Motor neuron (in vitro differentiated cells): ENCODE measurements around the gene RUFY1. TPM values are rescaled to one million over a fixed set of nuclear protein-coding genes. Genes with fewer than 3 reads are reported as not detected.
A peak's percentile ranks its signal among the peaks of the same experiment; 100 is the strongest.
"Not testable (repeated sequence)": the region's sequence is repeated elsewhere in the genome, so short reads cannot be mapped to it uniquely, and the experiment has no call there.

ENCODE experiments used
- ATAC-seq, 8 experiments: fragments of 200-7000 bp; cut with Tn5 transposase; replicated peaks in 6 of 8; 2 replicates each; pipeline ENCODE4 v1.8.0; 2021; ENCODE audit warnings: mild to moderate bottlenecking in 8 of 8, moderate library complexity in 8 of 8
- H3K27ac ChIP-seq, 2 donors: fragments of 250-450 bp; sonication (Bioruptor Pico); 2 replicates each; pipeline ENCODE4 v1.9.0; 2021; ENCODE audit warnings: antibody characterized with exemption in 2 of 2, mild to moderate bottlenecking in 2 of 2, moderate library complexity in 1 of 2
- H3K4me1 ChIP-seq, 2 donors: fragments of 250-450 bp; sonication (Bioruptor Pico); replicated peaks in 1 of 2; 2 replicates each; pipeline ENCODE4 v1.6.1; 2021; ENCODE audit warnings: antibody characterized with exemption in 2 of 2, mild to moderate bottlenecking in 2 of 2, moderate library complexity in 1 of 2
- H3K4me3 ChIP-seq, 5 donors: fragments of 250-450 bp; sonication (Bioruptor Pico); 2 replicates each; pipeline ENCODE4 v1.9.0; 2021; ENCODE audit warnings: antibody characterized with exemption in 5 of 5, mild to moderate bottlenecking in 5 of 5, moderate library complexity in 4 of 5
- WGBS, 10 experiments: fragments of 450-650 bp; shearing (Covaris generic); methylation state at CpG; one replicate each; pipeline ENCODE4 v1.0.0; 2022; 5-methylcytosine and 5-hydroxymethylcytosine counted together
- in situ Hi-C, 9 experiments: fragments of 400-800 bp; cut with MboI; loops; one replicate each; pipeline ENCODE4 v1.15.0; 2021; ENCODE audit warnings: low sequenced_read_pairs in 9 of 9, low pct_unique_long_range_greater_than_20kb in 2 of 9; ENCODE audit not compliant: unreplicated experiment in 9 of 9
- total RNA-seq, 8 experiments: library from RNA; unstranded; fragments of 300-600 nt; gene quantifications; 2 replicates each; pipeline versions ENCODE4 v1.2.3 to v1.2.4, GENCODE V29; 2022

RUFY1 gene
- total RNA-seq, 8 experiments from 2014 or later: 19.2 to 59.7 (median 30.5) TPM

DNA sequence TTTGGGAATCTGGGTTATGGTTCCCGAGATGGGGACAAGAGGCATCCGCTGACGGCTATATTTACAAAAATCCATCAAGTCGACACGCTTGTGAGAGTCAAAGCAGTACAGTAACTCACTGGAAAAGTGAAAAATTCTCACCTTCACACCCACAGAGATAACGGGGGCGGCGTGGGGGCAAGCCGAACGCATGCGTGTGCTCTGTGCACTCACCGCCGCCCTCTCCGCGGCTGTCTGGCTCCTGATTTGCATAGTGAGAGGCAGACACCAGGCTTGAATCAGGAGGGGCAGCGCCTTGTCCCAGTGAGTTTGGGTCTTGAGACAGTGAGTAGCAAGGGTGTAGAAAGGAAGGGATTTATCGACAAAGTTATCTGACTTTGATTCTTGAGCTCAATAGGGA lies 32.0 kb upstream of the RUFY1 start:
- H3K4me1 ChIP-seq, H3K4me3 ChIP-seq, H3K27ac ChIP-seq, in situ Hi-C loops: not testable (repeated sequence)
- ATAC-seq: peak in 3 of 8 experiments; percentile 28 to 42 (median 41)
- no CpG with 5 or more reads among the region's 17 CpGs for WGBS, 10 experiments

- 49 to 87% (median 69%) methylated on average over 3 to 11 of the region's 15 CpGs for WGBS, 10 experiments
- in situ Hi-C loops, H3K4me1 ChIP-seq, H3K4me3 ChIP-seq, H3K27ac ChIP-seq: not testable (repeated sequence)
- peak in 2 of 8 experiments; percentile 28 to 64 for ATAC-seq
Measured at GRCh38 chr5:179519416-179520070, 30.8 kb upstream of the RUFY1 start.

DNA sequence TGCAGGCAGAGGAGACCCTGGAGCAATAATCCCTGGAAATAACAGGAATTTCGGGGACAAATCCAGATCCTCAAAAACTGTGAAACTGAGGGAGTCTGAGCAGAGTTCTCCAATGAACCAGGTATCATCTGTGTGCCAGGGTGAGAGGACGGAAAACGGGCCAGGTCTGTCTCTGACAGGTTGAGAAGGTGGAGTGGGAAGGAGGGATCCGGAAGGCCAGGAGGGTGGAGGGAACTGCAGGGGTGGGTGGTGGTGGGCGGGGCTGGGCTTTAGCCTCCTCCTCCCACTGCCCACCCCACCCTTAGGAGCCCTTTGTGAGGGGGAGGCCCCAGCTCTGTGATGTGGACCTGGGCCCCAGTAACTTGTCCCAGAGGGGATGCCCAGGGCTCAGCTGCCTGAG lies 28.2 kb upstream of the RUFY1 start:
- ATAC-seq, in situ Hi-C loops, H3K27ac ChIP-seq, H3K4me3 ChIP-seq, H3K4me1 ChIP-seq: not testable (repeated sequence)
- WGBS, 10 experiments: 17 to 94% (median 87%) methylated on average over 1 to 3 of the region's 5 CpGs; no CpG with 5 or more reads in 4 of the 10 experiments

DNA sequence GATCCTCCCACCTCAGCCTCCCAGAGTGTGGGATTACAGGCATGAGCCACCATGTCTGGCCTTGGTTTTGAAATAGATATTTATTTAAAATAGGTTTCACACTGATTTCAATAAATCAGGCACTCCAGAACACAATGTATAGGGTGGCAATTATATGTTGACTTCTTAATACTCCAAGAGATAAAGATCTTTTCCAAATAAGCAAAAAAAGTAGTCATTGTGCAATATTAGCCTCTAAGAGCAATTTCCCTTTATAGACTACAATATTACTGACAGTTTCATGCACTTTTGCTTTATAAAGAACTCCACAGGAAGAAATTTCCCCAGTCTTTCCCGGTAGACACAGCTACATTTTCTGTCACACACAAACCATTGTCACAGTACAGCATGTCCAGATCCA lies 23.4 kb upstream of the RUFY1 start:
- Histone ChIP-seq H3K4me3 (no peak overlapping the region), H3K4me1 (no peaks in the 10 kb centered on the region), H3K27ac (no peak overlapping the region)
- no peak for ATAC-seq
- 40 to 90% (median 80%) methylated on average over 1 of the region's 1 CpG; no CpG with 5 or more reads in 5 of the 10 experiments for WGBS, 10 experiments
- in situ Hi-C loops: no loop called here

- H3K27ac ChIP-seq: no peak overlapping the region
- peak in 6 of 8 experiments; percentile 45 to 99 (median 77) for ATAC-seq
- in situ Hi-C loops: no loop called here
- no peak overlapping the region for H3K4me3 ChIP-seq
- no peaks in the 10 kb centered on the region for H3K4me1 ChIP-seq
- 0 to 100% (median 58%) methylated on average over 2 to 17 of the region's 65 CpGs for WGBS, 10 experiments
Measured at GRCh38 chr5:179530069-179530998, 20.0 kb upstream of the RUFY1 start.

GRCh38 chr5:179533024-179533423 lies 17.3 kb upstream of the RUFY1 start:
- no peak for ATAC-seq
- Histone ChIP-seq H3K4me1 (no peaks in the 10 kb centered on the region), H3K27ac (no peak overlapping the region), H3K4me3 (no peak overlapping the region)
- in situ Hi-C loops: no loop called here
- 75 to 100% (median 83%) methylated on average over 2 to 6 of the region's 6 CpGs; no CpG with 5 or more reads in 5 of the 10 experiments for WGBS, 10 experiments

GRCh38 chr5:179533907-179534306 lies 16.4 kb upstream of the RUFY1 start:
- ATAC-seq: no peak
- Histone ChIP-seq H3K27ac (no peak overlapping the region), H3K4me3 (no peak overlapping the region), H3K4me1 (no peaks in the 10 kb centered on the region)
- WGBS, 10 experiments: 73 to 100% (median 92%) methylated on average over 1 to 5 of the region's 5 CpGs; no CpG with 5 or more reads in 2 of the 10 experiments
- in situ Hi-C loops: no loop called here

GRCh38 chr5:179534431-179534830 lies 15.9 kb upstream of the RUFY1 start:
- in situ Hi-C loops: no loop called here
- no peak for ATAC-seq
- 25 to 100% (median 91%) methylated on average over 2 to 9 of the region's 12 CpGs; no CpG with 5 or more reads in 1 of the 10 experiments for WGBS, 10 experiments
- H3K4me1 ChIP-seq: no peaks in the 10 kb centered on the region
- no peak overlapping the region for H3K27ac ChIP-seq
- no peak overlapping the region for H3K4me3 ChIP-seq

GRCh38 chr5:179536676-179537075 lies 13.7 kb upstream of the RUFY1 start:
- in situ Hi-C loops: no loop called here
- ATAC-seq: no peak
- 22 to 89% (median 82%) methylated on average over 4 to 6 of the region's 6 CpGs for WGBS, 10 experiments

GRCh38 chr5:179542170-179542569 lies 8.2 kb upstream of the RUFY1 start:
- WGBS, 10 experiments: 63 to 100% (median 74%) methylated on average over 1 to 7 of the region's 7 CpGs; no CpG with 5 or more reads in 1 of the 10 experiments
- peak in 2 of 8 experiments; percentile 28 for ATAC-seq
- in situ Hi-C loops: no loop called here
- Histone ChIP-seq H3K4me3 (no peak overlapping the region), H3K27ac (no peak overlapping the region), H3K4me1 (no peaks in the 10 kb centered on the region)

More at GRCh38 chr5:179536676-179537075, 13.7 kb upstream of the RUFY1 start:
- Histone ChIP-seq H3K4me3 (no peak overlapping the region), H3K4me1 (no peaks in the 10 kb centered on the region), H3K27ac (no peak overlapping the region)

GRCh38 chr5:179543275-179543674 lies 7.1 kb upstream of the RUFY1 start:
- H3K4me3 ChIP-seq, in situ Hi-C loops, ATAC-seq, H3K4me1 ChIP-seq, H3K27ac ChIP-seq: not testable (repeated sequence)
- 69 to 96% (median 88%) methylated on average over 2 to 13 of the region's 15 CpGs for WGBS, 10 experiments

DNA sequence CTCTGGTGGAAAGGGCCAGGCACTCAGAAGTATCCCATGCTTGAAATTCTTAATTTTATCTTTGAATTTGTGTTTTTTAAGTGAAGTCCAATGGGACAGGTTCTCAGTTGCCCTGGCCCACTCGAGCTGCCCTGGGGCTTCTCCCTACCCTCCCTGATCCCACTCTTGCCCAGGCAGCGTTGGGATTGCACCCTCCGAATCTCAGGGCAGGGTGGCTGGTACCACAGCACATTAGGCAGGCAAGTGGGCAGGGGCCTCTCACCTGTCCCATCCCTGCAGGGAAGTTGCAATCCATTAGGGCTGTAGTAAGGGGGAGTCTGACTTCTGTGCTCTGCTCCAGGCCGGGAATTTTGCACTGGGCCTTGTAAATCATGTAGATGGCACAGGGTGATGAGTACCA lies 2.7 kb downstream of the RUFY1 start:
- peaks cover 0 to 13% of the 10 kb centered on the region in 2 donors for H3K4me1 ChIP-seq
- 94 to 100% (median 98%) methylated on average over 1 to 4 of the region's 4 CpGs; no CpG with 5 or more reads in 6 of the 10 experiments for whole genome bisulfite sequencing, 10 experiments
- no peak overlapping the region for H3K4me3 ChIP-seq
- in situ Hi-C loops: no loop called here
- ATAC-seq: no peak
- no peak overlapping the region for H3K27ac ChIP-seq

- H3K27ac ChIP-seq: no peak overlapping the region
- ATAC-seq: peak in 1 of 8 experiments; percentile 5
- in situ Hi-C loops: no loop called here
- H3K4me3 ChIP-seq: no peak overlapping the region
- WGBS, 10 experiments: 0 to 100% (median 91%) methylated on average over 1 to 6 of the region's 7 CpGs; no CpG with 5 or more reads in 3 of the 10 experiments
- peaks cover 3 to 16% of the 10 kb centered on the region in 2 donors for H3K4me1 ChIP-seq
Measured at GRCh38 chr5:179553875-179554274, 3.5 kb downstream of the RUFY1 start.
